Mesangial cell (primary cell): ENCODE results near the gene STUB1. TPM values are rescaled to one million over a fixed set of nuclear protein-coding genes. Genes with fewer than 3 reads are reported as not detected.

Experiments
- total RNA-seq: library from RNA; depleted of rRNA; stranded (reverse); fragments of >200 nt; gene quantifications from 2 replicates; pipeline ENCODE4 v1.2.3, GENCODE V29; 2015

STUB1 gene
- total RNA-seq, 1 donor from 2014 or later = 129 TPM

Other genes with a start within 250 kb of the STUB1 start
- 49.4 and 70.6 TPM in 2 replicates for gene CAPN15, start 152.7 kb upstream of the STUB1 start, total RNA-seq
- not detected in 2 replicates for gene PRR35, start 120.0 kb upstream of the STUB1 start, total RNA-seq
- gene NHLRC4, start 113.4 kb upstream of the STUB1 start, total RNA-seq = 0.65 and 2.0 TPM in 2 replicates
- 53.0 and 88.0 TPM in 2 replicates for gene PIGQ, start 110.4 kb upstream of the STUB1 start, total RNA-seq
- 21.8 and 22.3 TPM in 2 replicates for gene RAB40C, start 90.3 kb upstream of the STUB1 start, total RNA-seq
- under 0.01 and 0.13 TPM in 2 replicates for gene WFIKKN1, start 49.4 kb upstream of the STUB1 start, total RNA-seq
- 175 and 248 TPM in 2 replicates for gene METTL26, start 44.1 kb upstream of the STUB1 start, total RNA-seq
- 31.0 and 32.3 TPM in 2 replicates for gene MCRIP2, start 38.6 kb upstream of the STUB1 start, total RNA-seq
- gene WDR90, start 31.0 kb upstream of the STUB1 start, total RNA-seq = 18.6 and 23.1 TPM in 2 replicates
- gene RHOT2, start 12.3 kb upstream of the STUB1 start, total RNA-seq = 72.5 and 93.6 TPM in 2 replicates
- 0.16 and 2.9 TPM in 2 replicates for gene RHBDL1, start 4.7 kb upstream of the STUB1 start, total RNA-seq
- 115 and 120 TPM in 2 replicates for gene JMJD8, start 3.9 kb downstream of the STUB1 start, total RNA-seq
- gene WDR24, start 10.0 kb downstream of the STUB1 start, total RNA-seq = 15.6 and 21.7 TPM in 2 replicates
- gene FBXL16, start 25.4 kb downstream of the STUB1 start, total RNA-seq = under 0.01 and 1.4 TPM in 2 replicates
- 125 and 152 TPM in 2 replicates for gene METRN, start 34.7 kb downstream of the STUB1 start, total RNA-seq
- 44.2 and 47.8 TPM in 2 replicates for gene ANTKMT, start 40.7 kb downstream of the STUB1 start, total RNA-seq
- 1.6 and 2.3 TPM in 2 replicates for gene CCDC78, start 46.0 kb downstream of the STUB1 start, total RNA-seq
- gene HAGHL, start 46.7 kb downstream of the STUB1 start, total RNA-seq = 15.6 and 26.5 TPM in 2 replicates
- gene CIAO3, start 60.6 kb downstream of the STUB1 start, total RNA-seq = 32.9 and 37.4 TPM in 2 replicates
- 15.0 and 41.1 TPM in 2 replicates for gene MSLN, start 80.3 kb downstream of the STUB1 start, total RNA-seq
- 34.1 and 48.1 TPM in 2 replicates for gene RPUSD1, start 108.0 kb downstream of the STUB1 start, total RNA-seq
- 8.7 and 39.1 TPM in 2 replicates for gene CHTF18, start 108.2 kb downstream of the STUB1 start, total RNA-seq
- not detected in 2 replicates for gene GNG13, start 120.3 kb downstream of the STUB1 start, total RNA-seq